HG02798 (cell line): ENCODE data around the gene MCF2L2.
"Not testable (repeated sequence)": the region's sequence is repeated elsewhere in the genome, so short reads cannot be mapped to it uniquely, and the experiment has no call there.

Experiments used
- ATAC-seq: cut with Tn5 transposase; IDR thresholded peaks from one replicate; pipeline ENCODE4 v1.9.1; 2021; ENCODE audit warnings: mild to moderate bottlenecking; ENCODE audit not compliant: unreplicated experiment, poor library complexity

The MCF2L2 gene

GRCh38 chr3:183372911-183373310, 55.5 kb downstream of the MCF2L2 start:
- no peak for ATAC-seq

- ATAC-seq, result not testable (repeated sequence)
Observed at GRCh38 chr3:183371600-183371968, 56.8 kb downstream of the MCF2L2 start.

GRCh38 chr3:183370391-183370790, 58.0 kb downstream of the MCF2L2 start:
- no peak for ATAC-seq

GRCh38 chr3:183369627-183370026, 58.8 kb downstream of the MCF2L2 start:
- no peak for ATAC-seq

- no peak for ATAC-seq
Observed at GRCh38 chr3:183369117-183369516, 59.3 kb downstream of the MCF2L2 start.

- no peak for ATAC-seq
Observed at GRCh38 chr3:183360971-183361624, 67.3 kb downstream of the MCF2L2 start.

- ATAC-seq, result no peak
Observed at GRCh38 chr3:183359036-183359435, 69.4 kb downstream of the MCF2L2 start.

GRCh38 chr3:183357564-183358079, 70.8 kb downstream of the MCF2L2 start:
- ATAC-seq, result no peak

GRCh38 chr3:183356920-183357319, 71.5 kb downstream of the MCF2L2 start:
- no peak for ATAC-seq

- no peak for ATAC-seq
Observed at GRCh38 chr3:183354874-183355273, 73.5 kb downstream of the MCF2L2 start.

- ATAC-seq, result no peak
Observed at GRCh38 chr3:183354325-183354831, 74.0 kb downstream of the MCF2L2 start.

- no peak for ATAC-seq
Observed at GRCh38 chr3:183353421-183353820, 75.0 kb downstream of the MCF2L2 start.

GRCh38 chr3:183350164-183350563, 78.3 kb downstream of the MCF2L2 start:
- no peak for ATAC-seq

- ATAC-seq, result no peak
Observed at GRCh38 chr3:183349421-183350157, 78.8 kb downstream of the MCF2L2 start.

GRCh38 chr3:183342824-183343223, 85.6 kb downstream of the MCF2L2 start:
- no peak for ATAC-seq

- ATAC-seq, result no peak
Observed at GRCh38 chr3:183341545-183342288, 86.7 kb downstream of the MCF2L2 start.

GRCh38 chr3:183340222-183340621, 88.2 kb downstream of the MCF2L2 start:
- no peak for ATAC-seq

GRCh38 chr3:183339461-183340086, 88.8 kb downstream of the MCF2L2 start:
- no peak for ATAC-seq

GRCh38 chr3:183338520-183338919, 89.9 kb downstream of the MCF2L2 start:
- no peak for ATAC-seq

- no peak for ATAC-seq
Observed at GRCh38 chr3:183332487-183332886, 95.9 kb downstream of the MCF2L2 start.
